BJ (cell line): ENCODE results near the gene PADI1. TPM values are rescaled to one million over a fixed set of nuclear protein-coding genes. Genes with fewer than 3 reads are reported as not detected.

Experiments
- CTCF ChIA-PET: fragments of 350-600 bp; formaldehyde crosslinking; extraction: SDS; loops from one replicate; lab custom pipeline; 2021; ENCODE audit warnings: antibody characterized with exemption, inconsistent platforms; lab: Yijun Ruan, JAX
- POLR2A ChIA-PET: fragments of 300-600 bp; sonication (Branson Sonifier 250); formaldehyde crosslinking; extraction: SDS; loops from one replicate; lab custom pipeline; 2021; ENCODE audit warnings: antibody characterized with exemption; lab: Charles Lee
- DNase-seq: peaks from one replicate; pipeline ENCODE4 v3.0.0-alpha.2; 2011; ENCODE audit warnings: low read depth
- H3K27me3 ChIP-seq: 2 replicates; pipeline ENCODE4 v1.6.0; 2011; ENCODE audit warnings: low read length; ENCODE audit not compliant: control insufficient read depth, insufficient read depth
- H3K36me3 ChIP-seq: 2 replicates; pipeline ENCODE4 v1.5.1; 2011; ENCODE audit warnings: low read length; ENCODE audit not compliant: control insufficient read depth, insufficient read depth
- H3K4me3 ChIP-seq: 2 replicates; pipeline ENCODE4 v1.5.1; 2011; ENCODE audit warnings: low read depth, mild to moderate bottlenecking, control low read depth, low read length
- polyA plus RNA-seq: library from polyadenylated mRNA; depleted of rRNA; stranded (reverse); fragments of >200 nt; gene quantifications from 2 replicates; pipeline ENCODE4 v1.2.3, GENCODE V29; 2011
- TF ChIP-seq, protein P1 (sequence below): IDR thresholded peaks from 2 replicates; pipeline ENCODE4 v1.5.1; 2011; ENCODE audit warnings: low read depth, mild to moderate bottlenecking, control low read depth, inconsistent platforms, low read length, moderate library complexity; ENCODE audit not compliant: insufficient read depth

PADI1 gene
- polyA plus RNA-seq, 1 experiment = 0.82 TPM

DNA sequence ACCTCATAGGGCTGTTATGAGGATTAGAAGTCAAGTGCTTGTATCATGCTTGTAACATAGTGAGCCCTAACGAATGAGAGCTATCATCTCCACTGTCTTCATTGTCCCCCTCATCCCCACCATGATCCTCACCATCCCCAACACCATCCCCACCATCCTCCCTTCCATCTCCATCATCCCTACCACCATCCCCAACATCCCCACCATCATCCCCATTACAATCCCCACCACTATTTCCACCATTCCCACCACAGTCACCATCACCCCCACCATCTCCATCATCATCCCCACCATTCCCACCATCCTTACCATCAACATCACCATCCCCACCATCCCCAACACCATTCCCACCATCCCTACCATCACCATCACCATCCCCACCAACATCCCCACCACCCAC is 39.1 kb upstream of the PADI1 start:
- no peak for DNase-seq
- Histone ChIP-seq H3K36me3 (no peaks in the 10 kb centered on the region), H3K27me3 (no peaks in the 10 kb centered on the region), H3K4me3 (no peak overlapping the region)
- CTCF ChIA-PET = interaction anchor here (1.5 kb wide), 1 partner anchor 69 kb away, joined by 7 read pairs; no protein-coding TSS in a partner anchor
- POLR2A ChIA-PET = no interaction called here
- TF ChIP-seq, protein P1, sequence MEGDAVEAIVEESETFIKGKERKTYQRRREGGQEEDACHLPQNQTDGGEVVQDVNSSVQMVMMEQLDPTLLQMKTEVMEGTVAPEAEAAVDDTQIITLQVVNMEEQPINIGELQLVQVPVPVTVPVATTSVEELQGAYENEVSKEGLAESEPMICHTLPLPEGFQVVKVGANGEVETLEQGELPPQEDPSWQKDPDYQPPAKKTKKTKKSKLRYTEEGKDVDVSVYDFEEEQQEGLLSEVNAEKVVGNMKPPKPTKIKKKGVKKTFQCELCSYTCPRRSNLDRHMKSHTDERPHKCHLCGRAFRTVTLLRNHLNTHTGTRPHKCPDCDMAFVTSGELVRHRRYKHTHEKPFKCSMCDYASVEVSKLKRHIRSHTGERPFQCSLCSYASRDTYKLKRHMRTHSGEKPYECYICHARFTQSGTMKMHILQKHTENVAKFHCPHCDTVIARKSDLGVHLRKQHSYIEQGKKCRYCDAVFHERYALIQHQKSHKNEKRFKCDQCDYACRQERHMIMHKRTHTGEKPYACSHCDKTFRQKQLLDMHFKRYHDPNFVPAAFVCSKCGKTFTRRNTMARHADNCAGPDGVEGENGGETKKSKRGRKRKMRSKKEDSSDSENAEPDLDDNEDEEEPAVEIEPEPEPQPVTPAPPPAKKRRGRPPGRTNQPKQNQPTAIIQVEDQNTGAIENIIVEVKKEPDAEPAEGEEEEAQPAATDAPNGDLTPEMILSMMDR = no peak

DNA sequence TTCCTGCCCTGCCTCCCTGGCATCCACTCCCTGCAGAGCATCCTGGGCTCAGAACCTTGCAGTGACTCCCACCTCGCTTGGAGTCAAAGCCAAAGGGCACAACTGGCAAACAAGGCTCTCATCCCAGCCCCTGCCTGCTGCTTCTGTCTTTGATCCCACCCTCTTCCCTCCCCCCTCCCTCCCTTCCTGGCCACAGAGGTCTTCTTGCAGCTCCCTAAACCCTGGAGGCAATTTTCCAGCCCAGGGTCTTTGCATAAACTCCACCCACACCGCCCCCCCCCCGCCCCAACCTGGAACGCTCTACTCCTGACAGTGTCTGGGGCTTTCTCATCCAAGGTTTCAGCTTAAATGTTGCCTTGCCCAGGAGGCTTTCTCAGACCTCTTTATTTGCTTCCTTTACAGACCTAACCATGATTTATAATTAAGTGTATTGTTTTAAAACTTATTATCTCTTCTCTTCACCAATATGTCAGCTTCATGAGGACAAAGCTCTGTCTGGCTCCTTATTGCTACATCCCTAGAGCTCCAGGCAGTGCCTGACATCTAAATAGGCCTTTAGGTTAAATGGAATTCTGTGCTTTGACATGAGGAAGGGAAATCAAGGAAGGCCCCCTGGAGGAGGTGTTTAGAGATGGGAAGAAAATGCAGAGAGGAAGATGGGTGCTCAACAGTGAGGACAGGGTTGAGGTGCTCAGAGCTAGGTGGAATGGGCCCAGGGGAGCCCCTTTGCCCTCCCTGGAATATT is 37.7 kb upstream of the PADI1 start:
- ChIA-PET POLR2A (interaction anchor here (0.6 to 1.0 kb wide), 4 partner anchors 11 to 66 kb away, joined by 3 to 5 read pairs (median 4); no protein-coding TSS in a partner anchor), CTCF (interaction anchor here (1.0 to 4.5 kb wide), 7 partner anchors 9 to 70 kb away, joined by 3 to 34 read pairs (median 4); no protein-coding TSS in a partner anchor)
- no peak for DNase-seq
- Histone ChIP-seq H3K4me3 (no peak overlapping the region), H3K27me3 (no peaks in the 10 kb centered on the region), H3K36me3 (no peaks in the 10 kb centered on the region)
- TF ChIP-seq, protein P1 = no peak

DNA sequence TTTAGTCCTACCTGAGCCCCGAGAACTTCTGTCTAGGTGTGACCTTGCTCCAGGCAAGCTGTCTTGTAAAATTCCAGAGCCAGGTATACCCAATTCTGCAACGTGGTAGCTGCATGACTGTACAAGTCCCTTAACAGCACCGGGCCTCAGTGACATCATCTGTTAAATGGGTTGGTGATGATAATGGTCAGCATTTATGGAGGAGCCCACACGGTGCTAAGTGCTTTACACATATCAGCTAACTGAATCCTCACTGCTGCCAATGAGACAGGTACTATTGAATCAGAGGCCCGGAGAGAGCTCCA is 37.2 kb upstream of the PADI1 start:
- TF ChIP-seq, protein P1 = no peak
- DNase-seq = no peak
- ChIA-PET CTCF (interaction anchor here (1.0 to 4.5 kb wide), 6 partner anchors 10 to 69 kb away, joined by 3 to 34 read pairs (median 4); no protein-coding TSS in a partner anchor), POLR2A (interaction anchor here (0.6 to 1.0 kb wide), 3 partner anchors 11 to 65 kb away, joined by 3 to 5 read pairs (median 5); no protein-coding TSS in a partner anchor)
- Histone ChIP-seq H3K4me3 (no peak overlapping the region), H3K36me3 (no peaks in the 10 kb centered on the region), H3K27me3 (no peaks in the 10 kb centered on the region)

DNA sequence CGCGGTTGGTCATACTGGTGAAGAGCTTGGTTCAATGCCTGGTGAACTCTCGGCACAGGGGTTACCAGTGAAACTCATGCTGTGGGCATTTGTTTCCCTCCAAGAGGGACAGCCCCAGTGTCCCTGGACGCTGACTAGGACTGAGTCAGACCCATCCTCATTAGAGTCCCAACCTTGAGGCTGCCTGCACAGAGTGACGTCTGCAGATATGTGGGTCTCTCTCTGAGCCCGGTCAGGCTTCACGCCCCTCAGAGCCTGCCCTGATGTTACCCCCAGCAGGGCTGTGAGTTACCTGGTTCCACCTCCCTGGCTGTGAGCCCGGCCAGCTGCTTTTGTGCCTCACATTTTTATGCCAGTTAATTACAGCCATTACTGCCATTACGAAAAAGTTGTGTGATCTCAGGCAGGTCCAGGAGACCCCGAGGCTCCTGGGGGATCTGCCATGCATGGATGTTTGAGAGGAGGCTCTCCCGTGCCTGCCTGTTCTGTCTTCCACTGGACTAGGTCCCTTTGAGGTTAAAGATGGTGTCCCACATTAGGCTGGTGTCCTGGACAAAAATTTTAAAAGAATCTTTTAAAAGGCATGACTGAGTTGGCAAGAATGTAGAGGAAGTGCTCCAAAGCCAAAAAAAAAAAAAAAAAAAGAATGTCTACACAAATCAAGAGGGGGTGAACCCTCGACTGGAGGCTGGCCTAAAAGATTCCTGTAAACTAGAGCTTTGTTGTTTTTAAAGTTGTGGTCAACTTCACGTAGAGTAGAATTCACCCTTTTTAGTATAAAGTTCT is 36.6 kb upstream of the PADI1 start:
- TF ChIP-seq, protein P1 = no peak
- no peaks in the 10 kb centered on the region for H3K36me3 ChIP-seq
- H3K4me3 ChIP-seq = no peak overlapping the region
- peak; percentile 82 for DNase-seq
- ChIA-PET CTCF (interaction anchor here (0.9 to 4.5 kb wide), 5 partner anchors 10 to 69 kb away, joined by 4 to 34 read pairs (median 5); no protein-coding TSS in a partner anchor), POLR2A (interaction anchor here (1.0 kb wide), 1 partner anchor 65 kb away, joined by 5 read pairs; no protein-coding TSS in a partner anchor)
- no peaks in the 10 kb centered on the region for H3K27me3 ChIP-seq
